NCI-H2171 treated with DMSO at 0.1 percent for 48 hours (cell line): Measurements from ENCODE around the gene FAAP20.
"Not testable (repeated sequence)": the region's sequence is repeated elsewhere in the genome, so short reads cannot be mapped to it uniquely, and the experiment has no call there.

Experiments
- DNase-seq: peaks from one replicate; lab custom pipeline; 2025; lab: John Stamatoyannopoulos, UW

The FAAP20 gene

GRCh38 chr1:2156866-2157265, 37.7 kb downstream of the FAAP20 start:
- DNase-seq, result no peak

GRCh38 chr1:2155788-2156187, 38.8 kb downstream of the FAAP20 start:
- no peak for DNase-seq

- no peak for DNase-seq
Observed at GRCh38 chr1:2155147-2155598, 39.4 kb downstream of the FAAP20 start.

GRCh38 chr1:2154022-2154421, 40.5 kb downstream of the FAAP20 start:
- no peak for DNase-seq

- DNase-seq, result no peak
Observed at GRCh38 chr1:2152954-2153353, 41.6 kb downstream of the FAAP20 start.

- DNase-seq, result no peak
Observed at GRCh38 chr1:2151911-2152310, 42.7 kb downstream of the FAAP20 start.

- DNase-seq, result no peak
Observed at GRCh38 chr1:2151252-2151651, 43.3 kb downstream of the FAAP20 start.

GRCh38 chr1:2150801-2151200, 43.8 kb downstream of the FAAP20 start:
- no peak for DNase-seq

GRCh38 chr1:2148691-2149090, 45.9 kb downstream of the FAAP20 start:
- DNase-seq, result no peak

GRCh38 chr1:2147869-2148268, 46.7 kb downstream of the FAAP20 start:
- not testable (repeated sequence) for DNase-seq

- DNase-seq, result no peak
Observed at GRCh38 chr1:2146836-2147517, 47.6 kb downstream of the FAAP20 start.

GRCh38 chr1:2145946-2146835, 48.4 kb downstream of the FAAP20 start:
- no peak for DNase-seq

GRCh38 chr1:2144501-2145090, 50.0 kb downstream of the FAAP20 start:
- no peak for DNase-seq

GRCh38 chr1:2143814-2144500, 50.6 kb downstream of the FAAP20 start:
- no peak for DNase-seq

GRCh38 chr1:2141025-2141424, 53.5 kb downstream of the FAAP20 start:
- DNase-seq, result no peak
